Measurements from ENCODE around the gene ALDH1L1. TPM values are rescaled to one million over a fixed set of nuclear protein-coding genes. Genes with fewer than 3 reads are reported as not detected.

The ALDH1L1 gene
- total and polyA plus RNA-seq, 9 of the 15 experiments (the other 6 are each of a cell fraction or from before 2014, with no cell fraction given) = 0.06 to 1.9 (median 0.57) TPM; not detected in 1

DNA sequence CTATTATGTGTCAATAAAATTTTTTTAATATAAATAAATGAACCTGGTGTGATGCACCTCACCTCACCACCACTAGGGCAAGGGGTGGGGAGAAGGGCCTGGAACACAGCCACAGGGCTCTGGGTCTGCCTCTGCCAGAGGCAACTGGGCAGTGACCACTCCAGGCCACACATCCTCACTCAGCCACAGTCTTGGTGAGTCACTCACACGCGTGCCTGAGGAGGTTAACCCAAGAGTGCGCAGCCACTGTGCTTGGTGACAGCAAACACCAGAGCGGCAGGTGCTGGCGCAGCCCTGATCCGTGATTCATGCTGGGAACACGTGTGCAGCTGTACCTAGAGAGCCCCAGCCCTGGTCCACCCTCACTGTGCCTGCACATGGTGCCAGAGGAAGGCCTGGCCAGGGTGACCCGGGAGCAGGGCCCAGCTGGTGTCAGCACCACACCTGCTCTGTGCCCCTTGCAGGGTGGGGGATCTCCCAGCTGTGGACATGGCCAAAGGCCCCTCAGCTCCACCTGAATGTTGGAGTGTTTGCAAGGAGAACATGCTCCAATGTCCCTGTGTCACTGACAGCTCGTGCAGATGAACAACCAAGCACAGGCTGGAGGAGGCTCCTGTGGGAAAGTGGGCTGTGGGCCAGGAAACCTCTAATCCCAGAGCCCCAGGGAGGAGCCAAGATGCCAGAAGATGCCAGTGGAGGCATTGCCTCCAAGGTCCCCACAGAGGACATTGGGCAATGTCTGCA, 98.6 kb downstream of the ALDH1L1 start:
- peak overlapping the region in 1 of 2 experiments; percentile 26; a peak in 1 of 4 replicates for H3K9ac ChIP-seq (ENCODE audit: insufficient read depth in 1 of 2, low read depth in 2 of 2, low read length in 2 of 2)
- no peaks in the 10 kb centered on the region for H4K20me1 ChIP-seq (replicated peaks; ENCODE audit: control insufficient read depth, insufficient read depth, low read length)
- H3K9me1 ChIP-seq (ENCODE audit: control insufficient read depth, insufficient read depth, low read length) = no peaks in the 10 kb centered on the region
- BruUV-seq (replicated peaks) = no TSS peak
- H3K36me3 ChIP-seq (ENCODE audit: control insufficient read depth, insufficient read depth, low read length) = no peaks in the 10 kb centered on the region
- no peaks in the 10 kb centered on the region for H3K27me3 ChIP-seq (ENCODE audit: control insufficient read depth in 2 of 2, insufficient read depth in 2 of 2, low read length in 2 of 2)
- WGBS (ENCODE audit: insufficient coverage, low coverage, missing lambda C conversion rate) = 83% methylated on average over 9 of the region's 9 CpGs
- intact Hi-C loops (cut with micrococcal nuclease) = no loop called here
- no peaks in the 10 kb centered on the region for H3K9me3 ChIP-seq (replicated peaks; ENCODE audit: control insufficient read depth, insufficient read depth, low read depth, low read length)
- H3K79me2 ChIP-seq (ENCODE audit: control insufficient read depth, insufficient read depth, low read length) = peaks cover 7% of the 10 kb centered on the region; the same call in 2 of the 3 replicates
- TF ChIP-seq, protein P1, sequence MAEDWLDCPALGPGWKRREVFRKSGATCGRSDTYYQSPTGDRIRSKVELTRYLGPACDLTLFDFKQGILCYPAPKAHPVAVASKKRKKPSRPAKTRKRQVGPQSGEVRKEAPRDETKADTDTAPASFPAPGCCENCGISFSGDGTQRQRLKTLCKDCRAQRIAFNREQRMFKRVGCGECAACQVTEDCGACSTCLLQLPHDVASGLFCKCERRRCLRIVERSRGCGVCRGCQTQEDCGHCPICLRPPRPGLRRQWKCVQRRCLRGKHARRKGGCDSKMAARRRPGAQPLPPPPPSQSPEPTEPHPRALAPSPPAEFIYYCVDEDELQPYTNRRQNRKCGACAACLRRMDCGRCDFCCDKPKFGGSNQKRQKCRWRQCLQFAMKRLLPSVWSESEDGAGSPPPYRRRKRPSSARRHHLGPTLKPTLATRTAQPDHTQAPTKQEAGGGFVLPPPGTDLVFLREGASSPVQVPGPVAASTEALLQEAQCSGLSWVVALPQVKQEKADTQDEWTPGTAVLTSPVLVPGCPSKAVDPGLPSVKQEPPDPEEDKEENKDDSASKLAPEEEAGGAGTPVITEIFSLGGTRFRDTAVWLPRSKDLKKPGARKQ (CRISPR knock-in tag; IDR thresholded peaks at IDR 0.05) = no peak
- peak; percentile 44; the same call in 1 of the 2 replicates for TF ChIP-seq BHLHE40 (IDR thresholded peaks at IDR 0.05; ENCODE audit: low read length)
- TF ChIP-seq, protein P2, sequence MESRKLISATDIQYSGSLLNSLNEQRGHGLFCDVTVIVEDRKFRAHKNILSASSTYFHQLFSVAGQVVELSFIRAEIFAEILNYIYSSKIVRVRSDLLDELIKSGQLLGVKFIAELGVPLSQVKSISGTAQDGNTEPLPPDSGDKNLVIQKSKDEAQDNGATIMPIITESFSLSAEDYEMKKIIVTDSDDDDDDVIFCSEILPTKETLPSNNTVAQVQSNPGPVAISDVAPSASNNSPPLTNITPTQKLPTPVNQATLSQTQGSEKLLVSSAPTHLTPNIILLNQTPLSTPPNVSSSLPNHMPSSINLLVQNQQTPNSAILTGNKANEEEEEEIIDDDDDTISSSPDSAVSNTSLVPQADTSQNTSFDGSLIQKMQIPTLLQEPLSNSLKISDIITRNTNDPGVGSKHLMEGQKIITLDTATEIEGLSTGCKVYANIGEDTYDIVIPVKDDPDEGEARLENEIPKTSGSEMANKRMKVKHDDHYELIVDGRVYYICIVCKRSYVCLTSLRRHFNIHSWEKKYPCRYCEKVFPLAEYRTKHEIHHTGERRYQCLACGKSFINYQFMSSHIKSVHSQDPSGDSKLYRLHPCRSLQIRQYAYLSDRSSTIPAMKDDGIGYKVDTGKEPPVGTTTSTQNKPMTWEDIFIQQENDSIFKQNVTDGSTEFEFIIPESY (CRISPR knock-in tag; IDR thresholded peaks at IDR 0.05) = peak; percentile 88
- no peak for TF ChIP-seq TAF1 (IDR thresholded peaks at IDR 0.05; ENCODE audit: control insufficient read depth, extremely low read depth, insufficient read depth, low read length, severe bottlenecking)
- TF ChIP-seq, protein P3, sequence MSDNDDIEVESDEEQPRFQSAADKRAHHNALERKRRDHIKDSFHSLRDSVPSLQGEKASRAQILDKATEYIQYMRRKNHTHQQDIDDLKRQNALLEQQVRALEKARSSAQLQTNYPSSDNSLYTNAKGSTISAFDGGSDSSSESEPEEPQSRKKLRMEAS (CRISPR knock-in tag; IDR thresholded peaks at IDR 0.05) = 0 out of 2 replicates have a peak, but pooled peaks have one; percentile 28
- TF ChIP-seq, protein P4, sequence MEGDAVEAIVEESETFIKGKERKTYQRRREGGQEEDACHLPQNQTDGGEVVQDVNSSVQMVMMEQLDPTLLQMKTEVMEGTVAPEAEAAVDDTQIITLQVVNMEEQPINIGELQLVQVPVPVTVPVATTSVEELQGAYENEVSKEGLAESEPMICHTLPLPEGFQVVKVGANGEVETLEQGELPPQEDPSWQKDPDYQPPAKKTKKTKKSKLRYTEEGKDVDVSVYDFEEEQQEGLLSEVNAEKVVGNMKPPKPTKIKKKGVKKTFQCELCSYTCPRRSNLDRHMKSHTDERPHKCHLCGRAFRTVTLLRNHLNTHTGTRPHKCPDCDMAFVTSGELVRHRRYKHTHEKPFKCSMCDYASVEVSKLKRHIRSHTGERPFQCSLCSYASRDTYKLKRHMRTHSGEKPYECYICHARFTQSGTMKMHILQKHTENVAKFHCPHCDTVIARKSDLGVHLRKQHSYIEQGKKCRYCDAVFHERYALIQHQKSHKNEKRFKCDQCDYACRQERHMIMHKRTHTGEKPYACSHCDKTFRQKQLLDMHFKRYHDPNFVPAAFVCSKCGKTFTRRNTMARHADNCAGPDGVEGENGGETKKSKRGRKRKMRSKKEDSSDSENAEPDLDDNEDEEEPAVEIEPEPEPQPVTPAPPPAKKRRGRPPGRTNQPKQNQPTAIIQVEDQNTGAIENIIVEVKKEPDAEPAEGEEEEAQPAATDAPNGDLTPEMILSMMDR (IDR thresholded peaks at IDR 0.05 in 2 of 3, conservative IDR thresholded peaks at IDR 0.05 in 1 of 3; ENCODE audit: insufficient read depth in 2 of 3, low read depth in 1 of 3, low read length in 3 of 3) = 0 out of 6 replicates have a peak, but pooled peaks have one; percentile 8 to 31 (median 15)
- POLR2A ChIA-PET = interaction anchor here (1.2 kb wide), 1 partner anchor 11 kb away, joined by 3 read pairs; no protein-coding TSS in a partner anchor
- no peak overlapping the region for H3K4me2 ChIP-seq (ENCODE audit: insufficient read depth, low read length)
- H3K4me1 ChIP-seq (replicated peaks in 1 of 2; ENCODE audit: control insufficient read depth in 2 of 2, insufficient read depth in 2 of 2, low read length in 2 of 2) = peaks cover 10 to 17% of the 10 kb centered on the region in 2 experiments; a peak in 4 of 5 replicates
- DNase-seq (ENCODE audit: extremely low read depth in 1 of 4, low spot score in 3 of 4) = peak in 3 of 4 experiments; percentile 13 to 25 (median 23)
- CTCF ChIA-PET (ENCODE audit: low intra/inter-chr PET ratio) = no interaction called here
- H3K4me3 ChIP-seq = no peak overlapping the region
- H3K27ac ChIP-seq (ENCODE audit: extremely low read depth, low read depth, low read length) = no peak overlapping the region
- FAIRE-seq = no peak
- in situ Hi-C loops (cut with MboI) = no loop called here
- no peak overlapping the region for H2AFZ ChIP-seq (ENCODE audit: low read depth, low read length)
- 0 out of 3 replicates have a peak, but pooled peaks have one; percentile 3 for ATAC-seq
